SK-N-SH (cell line): ENCODE results near the gene MOK. TPM values are rescaled to one million over a fixed set of nuclear protein-coding genes. Genes with fewer than 3 reads are reported as not detected.

Experiments
- polyA plus RNA-seq, 3 experiments: library from polyadenylated mRNA; depleted of rRNA; stranded (reverse); fragments of >200 nt; gene quantifications; 2 replicates each; pipeline ENCODE4 v1.2.3, GENCODE V29; 2012

MOK gene
- polyA plus RNA-seq, 1 of the 3 experiments (the other 2 are of a cell fraction): 13.3 TPM

Other genes starting within 250 kb of the MOK start
- 269 and 298 TPM in 2 replicates for gene HSP90AA1, start 218.1 kb downstream of the MOK start, polyA plus RNA-seq (2012; rRNA removed)
- gene WDR20, start 165.3 kb downstream of the MOK start, polyA plus RNA-seq (2012; rRNA removed): 12.4 and 17.2 TPM in 2 replicates
- gene ZNF839, start 14.6 kb upstream of the MOK start, polyA plus RNA-seq (2012; rRNA removed): 15.4 and 19.4 TPM in 2 replicates
- 50.4 and 59.3 TPM in 2 replicates for gene CINP, start 57.7 kb upstream of the MOK start, polyA plus RNA-seq (2012; rRNA removed)
- gene TECPR2, start 57.8 kb upstream of the MOK start, polyA plus RNA-seq (2012; rRNA removed): 6.9 and 8.1 TPM in 2 replicates
- 21.3 and 21.4 TPM in 2 replicates for gene ANKRD9, start 204.6 kb upstream of the MOK start, polyA plus RNA-seq (2012; rRNA removed)